GM15510 (cell line): ENCODE results near the gene VASN.

Experiments used
- POLR2A ChIP-seq: IDR thresholded peaks from 3 replicates; pipeline ENCODE4 v1.6.1; 2011; ENCODE audit warnings: borderline replicate concordance; ENCODE audit not compliant: insufficient read length; ENCODE audit errors: extremely low read depth

Gene VASN

GRCh38 chr16:4391631-4392381 is 20.2 kb downstream of the VASN start:
- TF ChIP-seq POLR2A: no peak

GRCh38 chr16:4392382-4393239 is 21.0 kb downstream of the VASN start:
- TF ChIP-seq POLR2A: no peak

DNA sequence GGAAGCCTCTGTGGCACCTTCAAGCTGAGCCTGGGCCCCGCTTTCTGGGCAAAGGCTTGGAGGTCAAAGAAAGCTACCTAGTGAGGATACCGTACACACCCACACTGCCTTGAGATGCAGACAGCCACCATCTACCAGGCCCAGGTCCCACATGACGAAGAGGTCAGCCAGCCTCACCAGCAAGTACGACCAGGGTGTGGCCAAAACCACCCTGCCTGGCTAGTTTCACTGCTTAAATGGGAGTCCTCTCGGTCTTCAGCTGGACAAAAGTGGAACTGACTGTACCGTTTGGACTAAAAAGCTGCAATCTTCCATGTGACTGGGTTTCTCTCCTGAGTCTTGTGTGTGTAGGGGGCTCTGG is 21.6 kb downstream of the VASN start:
- TF ChIP-seq POLR2A: no peak

DNA sequence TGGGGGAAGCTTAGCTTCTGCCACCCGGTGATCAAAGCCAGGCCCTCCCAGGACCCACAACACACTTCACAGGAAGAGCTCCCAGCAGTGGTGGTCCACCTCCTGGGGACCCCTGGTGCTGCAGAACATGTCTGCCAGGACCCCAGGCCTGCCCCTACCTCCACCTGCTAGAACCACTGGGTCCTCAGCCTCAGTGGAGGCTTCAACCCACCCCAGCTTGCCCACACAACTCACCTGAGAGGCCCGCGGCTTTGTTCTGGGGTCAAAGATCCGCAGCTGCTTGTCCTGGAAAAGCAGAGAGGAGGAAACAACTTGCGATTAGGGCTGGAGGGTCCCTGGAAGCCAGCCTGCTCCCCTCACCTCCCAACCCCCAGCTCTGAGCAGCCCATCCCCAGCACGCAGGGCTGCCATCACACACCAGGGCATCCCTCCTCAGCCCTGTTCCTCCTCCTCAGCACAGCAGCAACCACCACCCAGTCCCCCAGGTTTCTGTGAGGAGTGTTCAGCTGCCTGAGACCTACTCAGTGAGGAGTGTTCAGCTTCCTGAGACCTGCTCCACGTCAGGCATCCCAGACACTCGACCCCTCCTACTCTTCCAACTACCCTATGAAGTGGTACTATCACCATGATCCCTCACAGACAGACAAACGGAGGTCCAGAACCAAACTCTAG is 23.5 kb downstream of the VASN start:
- no peak for TF ChIP-seq POLR2A

DNA sequence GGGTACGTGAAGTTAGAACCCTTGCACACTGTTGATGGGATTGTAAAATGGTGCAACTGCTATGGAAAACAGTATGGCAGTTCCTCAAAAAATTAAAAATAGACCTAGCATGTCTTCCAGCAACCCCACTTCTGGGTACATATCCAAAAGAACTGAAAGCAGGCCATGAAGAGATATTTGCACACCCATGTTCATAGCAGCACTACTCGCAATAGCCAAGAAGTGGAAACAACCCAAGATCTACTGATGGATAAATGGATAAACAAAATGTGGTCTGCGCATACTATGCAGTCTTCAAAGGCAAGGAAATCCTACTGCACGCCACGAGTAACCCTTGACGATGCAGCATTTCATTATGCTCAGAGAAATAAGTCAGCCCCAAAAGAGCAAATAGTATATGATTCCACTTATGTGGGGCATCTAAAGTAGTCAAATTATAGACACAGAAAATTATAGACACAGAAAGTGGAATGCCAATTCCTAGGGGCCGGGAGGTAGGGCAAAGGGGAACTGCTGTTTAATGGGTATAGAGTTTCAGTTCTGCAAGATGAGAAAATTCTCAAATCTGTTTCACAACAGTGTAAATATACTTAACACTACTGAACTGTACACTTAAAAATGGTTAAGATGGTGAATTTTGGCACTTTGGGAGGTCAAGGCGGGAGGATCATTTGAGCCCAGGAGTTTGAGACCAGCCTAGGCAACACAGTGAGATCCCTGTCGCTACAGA is 27.5 kb downstream of the VASN start:
- TF ChIP-seq POLR2A: no peak

DNA sequence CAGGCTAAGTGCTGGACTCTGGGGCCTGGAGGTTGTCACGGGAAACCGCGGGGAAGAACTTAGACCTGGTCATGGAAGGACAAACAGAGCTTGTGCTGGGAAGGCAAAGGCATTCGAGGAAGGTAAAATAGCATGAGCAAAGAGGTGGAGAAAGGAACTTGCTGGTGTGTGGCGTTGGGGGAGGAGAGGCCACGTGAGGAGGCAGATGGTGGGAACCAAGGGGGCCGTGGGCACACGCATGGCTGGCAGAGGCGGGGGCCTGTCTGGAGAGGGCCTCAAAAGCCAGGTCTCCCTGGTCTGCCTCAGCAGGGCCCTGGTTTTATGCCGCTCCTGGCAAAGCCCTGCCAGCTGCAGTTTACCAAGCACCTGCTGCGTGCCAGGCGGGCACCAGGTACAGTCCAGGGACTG is 29.4 kb downstream of the VASN start:
- no peak for TF ChIP-seq POLR2A

DNA sequence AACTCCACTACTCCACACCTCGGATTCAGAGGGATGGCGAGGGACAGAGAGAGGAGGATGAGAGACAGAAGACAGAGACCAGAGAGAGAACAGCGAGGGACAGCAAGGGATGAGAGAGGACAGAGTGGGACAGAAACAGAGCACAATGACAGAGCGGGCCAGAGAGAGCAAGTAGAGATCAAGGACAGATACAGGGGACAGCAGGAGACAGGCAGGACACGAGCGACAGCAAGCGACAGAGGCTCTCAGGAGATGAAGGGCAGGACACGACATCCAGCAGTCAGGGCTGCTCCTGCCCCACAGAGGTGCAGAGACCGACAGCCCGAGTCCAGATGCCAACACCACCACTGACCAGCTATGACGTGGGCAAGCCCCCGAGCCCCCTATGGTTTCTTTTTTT is 29.9 kb downstream of the VASN start:
- TF ChIP-seq POLR2A: no peak

DNA sequence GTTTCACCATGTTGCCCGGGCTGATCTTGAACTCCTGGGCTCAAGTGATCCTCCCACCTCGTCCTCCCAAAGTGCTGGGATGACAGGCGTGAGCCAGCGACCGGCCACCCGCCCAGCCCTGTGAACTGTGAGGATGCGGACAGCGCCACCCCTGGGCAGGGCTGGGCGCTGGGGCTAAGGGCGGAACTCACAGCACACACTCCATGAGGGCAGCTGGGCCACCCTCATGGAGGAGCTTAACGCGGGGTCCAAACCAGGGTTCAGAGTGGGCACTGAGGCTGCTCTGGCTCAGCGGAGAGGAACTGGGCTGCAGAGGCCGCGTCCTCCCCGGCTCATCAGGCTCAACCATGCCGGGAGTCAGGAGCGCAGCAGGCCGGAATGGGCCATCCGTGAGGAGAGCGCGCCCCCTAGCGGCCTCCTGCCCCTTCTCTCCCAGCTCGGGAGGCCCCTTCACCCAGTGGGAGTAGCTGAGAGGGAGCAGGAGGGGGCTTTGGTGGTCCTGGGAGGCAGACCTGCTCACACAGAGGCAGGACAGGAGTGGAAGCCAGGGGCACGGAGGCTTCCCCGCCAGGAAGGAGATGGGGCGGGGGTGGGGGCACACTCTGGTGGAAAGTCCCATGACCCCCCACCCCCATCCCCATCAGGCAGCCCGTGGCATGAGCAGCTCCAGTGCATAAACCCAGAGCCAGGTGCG is 30.9 kb downstream of the VASN start:
- TF ChIP-seq POLR2A: no peak

DNA sequence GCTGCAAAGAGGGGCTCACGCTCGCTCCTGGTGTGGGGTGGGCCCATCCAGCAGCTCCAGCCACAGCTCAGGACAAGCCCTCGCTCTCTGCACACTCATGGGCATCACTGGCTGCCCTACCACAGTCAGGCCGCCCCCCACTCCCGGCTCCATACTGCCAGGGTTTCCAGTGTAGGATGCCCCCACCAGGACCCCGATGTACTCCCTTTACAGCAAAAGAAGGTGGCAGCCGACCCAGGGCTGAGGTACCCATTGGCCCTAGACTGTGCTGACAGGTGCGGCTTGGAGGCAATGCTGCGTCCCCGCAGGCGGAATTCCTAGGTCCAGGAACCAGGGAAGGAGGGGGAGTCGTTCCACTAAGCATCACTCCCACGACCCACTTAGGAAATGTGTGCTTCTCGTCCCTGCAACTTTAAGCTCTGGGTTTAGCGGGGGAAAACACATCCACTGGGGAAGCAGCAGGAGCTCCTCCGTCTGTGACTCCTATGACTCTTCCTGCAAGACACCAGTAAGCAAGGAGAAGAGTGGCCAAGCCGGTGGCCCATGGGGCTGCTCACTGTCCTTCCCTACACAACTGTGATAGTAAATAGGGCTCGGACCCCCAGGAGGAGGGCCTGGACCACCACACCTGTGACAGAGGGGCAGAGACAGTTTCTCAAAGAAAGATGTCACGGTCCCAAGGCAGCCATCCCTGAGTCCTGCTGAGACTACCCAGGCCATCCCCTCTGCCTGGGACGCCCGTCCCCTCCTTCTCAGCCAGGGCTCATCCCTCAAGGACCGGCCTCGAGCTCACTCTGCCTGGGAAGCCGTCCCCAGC is 31.7 kb downstream of the VASN start:
- TF ChIP-seq POLR2A: no peak

DNA sequence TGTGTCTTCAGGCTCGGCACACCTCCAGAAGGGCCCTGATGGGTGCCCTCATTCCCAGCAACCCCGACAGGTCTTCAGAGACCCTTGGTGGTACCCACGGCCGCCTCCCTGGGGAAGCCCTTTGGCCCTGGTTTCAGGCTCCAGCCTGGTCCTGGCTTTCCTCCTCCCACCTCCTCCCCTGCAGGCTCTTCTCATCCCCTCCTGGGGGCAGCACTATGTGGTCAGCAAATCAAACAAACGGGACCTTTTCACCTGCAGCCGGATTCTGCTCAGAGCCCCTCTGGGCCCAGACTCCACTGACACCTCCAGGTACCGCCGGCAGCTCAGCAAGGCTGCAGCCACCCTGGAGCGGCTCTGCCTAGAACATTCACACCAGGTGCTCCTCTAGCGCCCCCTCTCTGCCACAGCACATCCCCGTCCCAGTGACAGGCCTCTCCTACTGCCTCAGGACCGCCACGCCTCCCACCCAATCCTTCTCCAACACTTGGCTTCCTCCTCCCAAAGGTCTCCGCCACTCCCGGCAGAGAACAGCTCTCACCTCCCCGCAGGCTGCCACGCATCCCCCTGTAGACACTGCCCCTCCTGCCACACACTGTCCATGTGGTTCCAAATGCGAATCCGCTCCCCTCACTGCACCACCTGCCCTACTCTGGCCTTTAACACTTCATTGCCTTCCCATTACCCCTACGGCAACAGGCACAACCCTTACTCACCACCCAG is 32.8 kb downstream of the VASN start:
- TF ChIP-seq POLR2A: no peak

- TF ChIP-seq POLR2A: no peak
Measured at GRCh38 chr16:4404967-4405696, 33.5 kb downstream of the VASN start.
